ENCODE data around the gene SOX2. TPM values are rescaled to one million over a fixed set of nuclear protein-coding genes. Genes with fewer than 3 reads are reported as not detected.

Gene SOX2
- total RNA-seq, 1 donor from 2014 or later = 12.4 TPM

DNA sequence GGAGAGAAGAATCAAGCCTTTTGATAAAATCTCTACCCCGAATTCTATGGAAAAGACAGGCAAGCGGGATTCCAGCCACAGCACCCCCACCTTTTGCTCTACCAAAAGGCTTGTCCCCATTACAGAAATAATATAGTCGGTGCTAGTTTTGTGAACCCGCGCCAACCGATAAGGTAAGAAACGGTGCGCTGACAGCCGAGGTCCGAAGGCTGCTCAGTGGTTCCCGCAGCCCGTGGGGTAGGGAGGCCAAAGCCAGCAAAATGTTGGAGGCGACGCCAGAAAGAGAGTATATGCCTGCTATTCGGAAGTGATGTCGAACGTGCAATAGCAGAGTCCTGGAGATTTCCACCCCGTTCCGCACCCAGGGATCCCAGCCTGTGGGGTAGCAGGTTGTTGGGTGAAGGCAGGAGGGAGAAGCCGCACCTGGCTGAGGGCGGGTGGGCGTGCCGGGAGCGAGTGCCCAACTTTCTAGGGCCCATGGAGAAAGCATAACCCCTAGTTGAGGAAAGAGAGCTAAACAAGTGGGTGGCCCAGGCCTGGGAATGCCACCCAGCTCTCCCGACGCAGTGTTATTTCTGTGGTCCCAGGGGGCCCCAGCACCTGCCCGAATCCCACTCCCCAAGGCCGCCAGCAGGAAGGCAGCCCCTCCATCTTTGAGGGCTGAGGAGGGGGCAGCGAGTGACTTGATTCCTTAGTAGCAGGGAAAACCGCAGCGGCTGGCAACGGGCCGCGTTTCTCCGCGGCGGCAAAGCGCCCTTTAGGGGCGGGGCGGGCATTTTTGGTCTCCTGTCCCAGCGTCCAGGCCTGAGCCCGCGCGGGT is 7.9 kb upstream of the SOX2 start:
- DNase-seq (ENCODE audit: low spot score) (no peak), ATAC-seq (no peak)
- intact Hi-C loops (cut with DNase I) = no loop called here

GRCh38 chr3:181704421-181705085 is 7.2 kb upstream of the SOX2 start:
- intact Hi-C loops (cut with DNase I) = loop anchor here (5.0 kb wide), 1 partner anchor 988 kb away; no protein-coding TSS in a partner anchor
- no peak for DNase-seq (ENCODE audit: low spot score)

GRCh38 chr3:181705086-181705480 is 6.6 kb upstream of the SOX2 start:
- intact Hi-C loops (cut with DNase I) = loop anchor here (5.0 kb wide), 1 partner anchor 987 kb away; no protein-coding TSS in a partner anchor
- DNase-seq (ENCODE audit: low spot score) (no peak), ATAC-seq (no peak)

More at GRCh38 chr3:181704421-181705085, 7.2 kb upstream of the SOX2 start:
- no peak for ATAC-seq

DNA sequence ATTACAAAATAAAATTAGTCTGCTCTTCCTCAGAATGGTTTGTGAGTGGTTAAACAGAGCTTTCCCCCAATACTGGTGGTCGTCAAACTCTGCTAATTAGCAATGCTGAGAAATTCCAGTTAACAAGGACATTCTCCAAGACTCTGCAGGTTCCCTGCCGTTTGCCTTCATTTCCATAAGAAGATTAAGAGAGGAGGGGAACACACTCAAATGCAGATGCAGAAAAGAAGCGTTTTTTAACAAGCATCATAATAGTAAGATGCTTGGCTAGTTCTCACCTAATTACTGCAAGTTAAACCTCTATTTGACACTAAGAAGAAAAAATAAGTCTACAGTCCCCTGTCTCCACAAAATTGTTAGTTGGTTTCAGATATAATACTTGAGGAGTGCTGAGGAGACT is 3.7 kb upstream of the SOX2 start:
- intact Hi-C loops (cut with DNase I) = loop anchor here (5.0 kb wide), 1 partner anchor 984 kb away; no protein-coding TSS in a partner anchor
- DNase-seq (ENCODE audit: low spot score) = no peak
- ATAC-seq = no peak

DNA sequence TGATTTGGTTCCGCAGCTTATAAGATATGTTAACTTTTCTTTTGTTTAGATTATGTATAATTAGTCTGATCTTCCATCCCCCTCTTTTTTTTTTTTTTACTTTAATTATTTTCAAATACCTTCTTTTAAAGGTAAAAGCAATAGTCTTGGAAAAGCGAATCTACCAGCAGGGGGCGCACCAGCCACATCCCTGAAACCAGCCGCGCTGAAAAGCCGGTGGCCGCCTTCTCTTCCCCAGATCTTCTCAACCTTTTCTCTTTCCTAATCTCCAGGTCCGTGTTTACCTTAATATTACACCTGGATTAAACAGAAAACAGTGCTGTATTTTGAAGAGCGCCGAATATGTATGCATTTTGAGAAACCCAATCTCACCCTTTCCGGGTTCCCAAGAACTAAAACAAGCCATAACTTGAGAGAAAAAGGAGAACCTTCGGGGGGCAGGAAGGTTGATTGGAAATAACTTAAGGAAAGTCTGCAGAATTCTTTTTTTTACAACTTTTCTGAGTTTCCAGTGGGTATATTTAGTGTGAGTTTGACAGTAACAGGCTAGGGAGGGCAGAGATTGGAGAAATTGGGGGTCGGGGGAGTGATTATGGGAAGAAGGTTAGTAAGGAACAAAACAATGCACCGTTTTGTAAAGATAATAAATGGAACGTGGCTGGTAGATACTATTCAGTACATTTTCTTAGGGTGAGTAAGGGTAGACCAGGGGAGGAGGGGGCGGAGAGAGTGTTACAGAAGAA is 2.0 kb upstream of the SOX2 start:
- intact Hi-C loops (cut with DNase I) = loop anchor here (5.0 to 10.0 kb wide), 2 partner anchors 545 to 983 kb away; no protein-coding TSS in a partner anchor
- DNase-seq (ENCODE audit: low spot score) = peak; percentile 89
- peak; percentile 48 for ATAC-seq

DNA sequence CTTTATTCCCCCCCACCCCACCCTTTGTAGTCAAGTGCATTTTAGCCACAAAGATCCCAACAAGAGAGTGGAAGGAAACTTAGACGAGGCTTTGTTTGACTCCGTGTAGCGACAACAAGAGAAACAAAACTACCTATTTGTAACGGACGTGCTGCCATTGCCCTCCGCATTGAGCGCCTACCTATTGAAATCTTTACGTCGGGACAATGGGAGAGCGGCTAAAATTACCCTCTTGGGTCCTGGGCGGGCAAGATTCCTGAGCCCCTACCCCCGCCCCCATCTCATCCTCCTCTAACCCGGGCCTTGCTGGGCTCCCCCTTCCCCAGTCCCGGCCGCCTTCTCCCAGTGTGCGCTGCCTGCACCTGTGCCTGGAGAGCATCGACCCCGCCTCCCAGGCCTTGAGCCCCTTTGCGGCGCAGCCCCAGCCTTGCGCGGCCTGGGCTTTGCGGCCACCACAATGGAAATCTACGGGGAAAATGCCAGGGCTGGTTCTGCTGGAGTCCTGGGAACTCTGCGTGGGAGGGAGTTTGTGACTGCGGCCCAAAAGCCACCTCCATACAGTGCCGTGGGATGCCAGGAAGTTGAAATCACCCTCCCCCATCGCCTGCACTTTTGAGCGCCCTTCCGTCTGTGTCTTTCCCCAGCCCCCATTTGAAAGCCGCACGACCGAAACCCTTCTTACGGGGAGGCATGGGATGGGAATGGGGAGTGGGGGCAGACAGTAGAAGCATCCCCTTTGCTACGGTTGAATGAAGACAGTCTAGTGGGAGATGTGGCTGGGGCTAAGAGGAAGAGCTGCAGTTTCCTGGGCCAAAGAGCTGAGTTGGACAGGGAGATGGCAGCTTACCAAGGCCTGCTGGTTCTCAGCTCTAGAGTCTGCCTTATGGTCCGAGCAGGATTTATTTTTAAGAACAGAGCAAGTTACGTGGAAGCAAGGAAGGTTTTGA is 1.1 kb upstream of the SOX2 start:
- ATAC-seq = peak; percentile 36
- no peak for DNase-seq (ENCODE audit: low spot score)
- intact Hi-C loops (cut with DNase I) = loop anchor here (10.0 kb wide), 1 partner anchor 544 kb away; no protein-coding TSS in a partner anchor

DNA sequence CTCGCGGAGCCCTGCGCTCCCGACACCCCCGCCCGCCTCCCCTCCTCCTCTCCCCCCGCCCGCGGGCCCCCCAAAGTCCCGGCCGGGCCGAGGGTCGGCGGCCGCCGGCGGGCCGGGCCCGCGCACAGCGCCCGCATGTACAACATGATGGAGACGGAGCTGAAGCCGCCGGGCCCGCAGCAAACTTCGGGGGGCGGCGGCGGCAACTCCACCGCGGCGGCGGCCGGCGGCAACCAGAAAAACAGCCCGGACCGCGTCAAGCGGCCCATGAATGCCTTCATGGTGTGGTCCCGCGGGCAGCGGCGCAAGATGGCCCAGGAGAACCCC is 464 bp downstream of the SOX2 start:
- intact Hi-C loops (cut with DNase I) = loop anchor here (10.0 kb wide), 1 partner anchor 543 kb away; no protein-coding TSS in a partner anchor
- ATAC-seq (no peak), DNase-seq (ENCODE audit: low spot score) (no peak)

DNA sequence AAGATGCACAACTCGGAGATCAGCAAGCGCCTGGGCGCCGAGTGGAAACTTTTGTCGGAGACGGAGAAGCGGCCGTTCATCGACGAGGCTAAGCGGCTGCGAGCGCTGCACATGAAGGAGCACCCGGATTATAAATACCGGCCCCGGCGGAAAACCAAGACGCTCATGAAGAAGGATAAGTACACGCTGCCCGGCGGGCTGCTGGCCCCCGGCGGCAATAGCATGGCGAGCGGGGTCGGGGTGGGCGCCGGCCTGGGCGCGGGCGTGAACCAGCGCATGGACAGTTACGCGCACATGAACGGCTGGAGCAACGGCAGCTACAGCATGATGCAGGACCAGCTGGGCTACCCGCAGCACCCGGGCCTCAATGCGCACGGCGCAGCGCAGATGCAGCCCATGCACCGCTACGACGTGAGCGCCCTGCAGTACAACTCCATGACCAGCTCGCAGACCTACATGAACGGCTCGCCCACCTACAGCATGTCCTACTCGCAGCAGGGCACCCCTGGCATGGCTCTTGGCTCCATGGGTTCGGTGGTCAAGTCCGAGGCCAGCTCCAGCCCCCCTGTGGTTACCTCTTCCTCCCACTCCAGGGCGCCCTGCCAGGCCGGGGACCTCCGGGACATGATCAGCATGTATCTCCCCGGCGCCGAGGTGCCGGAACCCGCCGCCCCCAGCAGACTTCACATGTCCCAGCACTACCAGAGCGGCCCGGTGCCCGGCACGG is 991 bp downstream of the SOX2 start:
- DNase-seq (ENCODE audit: low spot score) (no peak), ATAC-seq (peak; percentile 33)
- intact Hi-C loops (cut with DNase I) = loop anchor here (10.0 kb wide), 1 partner anchor 542 kb away; no protein-coding TSS in a partner anchor

GRCh38 chr3:181713280-181713647 is 1.5 kb downstream of the SOX2 start:
- DNase-seq (ENCODE audit: low spot score) = no peak
- intact Hi-C loops (cut with DNase I) = loop anchor here (10.0 kb wide), 1 partner anchor 542 kb away; no protein-coding TSS in a partner anchor
- no peak for ATAC-seq

DNA sequence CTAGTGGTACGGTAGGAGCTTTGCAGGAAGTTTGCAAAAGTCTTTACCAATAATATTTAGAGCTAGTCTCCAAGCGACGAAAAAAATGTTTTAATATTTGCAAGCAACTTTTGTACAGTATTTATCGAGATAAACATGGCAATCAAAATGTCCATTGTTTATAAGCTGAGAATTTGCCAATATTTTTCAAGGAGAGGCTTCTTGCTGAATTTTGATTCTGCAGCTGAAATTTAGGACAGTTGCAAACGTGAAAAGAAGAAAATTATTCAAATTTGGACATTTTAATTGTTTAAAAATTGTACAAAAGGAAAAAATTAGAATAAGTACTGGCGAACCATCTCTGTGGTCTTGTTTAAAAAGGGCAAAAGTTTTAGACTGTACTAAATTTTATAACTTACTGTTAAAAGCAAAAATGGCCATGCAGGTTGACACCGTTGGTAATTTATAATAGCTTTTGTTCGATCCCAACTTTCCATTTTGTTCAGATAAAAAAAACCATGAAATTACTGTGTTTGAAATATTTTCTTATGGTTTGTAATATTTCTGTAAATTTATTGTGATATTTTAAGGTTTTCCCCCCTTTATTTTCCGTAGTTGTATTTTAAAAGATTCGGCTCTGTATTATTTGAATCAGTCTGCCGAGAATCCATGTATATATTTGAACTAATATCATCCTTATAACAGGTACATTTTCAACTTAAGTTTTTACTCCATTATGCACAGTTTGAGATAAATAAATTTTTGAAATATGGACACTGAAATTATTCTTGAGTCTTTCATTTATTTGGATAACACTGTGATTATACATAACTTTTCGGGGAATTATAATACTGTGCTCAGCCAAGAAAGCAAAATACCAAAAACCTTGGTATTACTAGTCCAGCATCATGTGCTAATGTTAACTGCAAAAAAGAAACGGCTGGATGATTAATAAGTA is 2.2 kb downstream of the SOX2 start:
- no peak for ATAC-seq
- no peak for DNase-seq (ENCODE audit: low spot score)
- intact Hi-C loops (cut with DNase I) = loop anchor here (10.0 kb wide), 1 partner anchor 541 kb away; no protein-coding TSS in a partner anchor

DNA sequence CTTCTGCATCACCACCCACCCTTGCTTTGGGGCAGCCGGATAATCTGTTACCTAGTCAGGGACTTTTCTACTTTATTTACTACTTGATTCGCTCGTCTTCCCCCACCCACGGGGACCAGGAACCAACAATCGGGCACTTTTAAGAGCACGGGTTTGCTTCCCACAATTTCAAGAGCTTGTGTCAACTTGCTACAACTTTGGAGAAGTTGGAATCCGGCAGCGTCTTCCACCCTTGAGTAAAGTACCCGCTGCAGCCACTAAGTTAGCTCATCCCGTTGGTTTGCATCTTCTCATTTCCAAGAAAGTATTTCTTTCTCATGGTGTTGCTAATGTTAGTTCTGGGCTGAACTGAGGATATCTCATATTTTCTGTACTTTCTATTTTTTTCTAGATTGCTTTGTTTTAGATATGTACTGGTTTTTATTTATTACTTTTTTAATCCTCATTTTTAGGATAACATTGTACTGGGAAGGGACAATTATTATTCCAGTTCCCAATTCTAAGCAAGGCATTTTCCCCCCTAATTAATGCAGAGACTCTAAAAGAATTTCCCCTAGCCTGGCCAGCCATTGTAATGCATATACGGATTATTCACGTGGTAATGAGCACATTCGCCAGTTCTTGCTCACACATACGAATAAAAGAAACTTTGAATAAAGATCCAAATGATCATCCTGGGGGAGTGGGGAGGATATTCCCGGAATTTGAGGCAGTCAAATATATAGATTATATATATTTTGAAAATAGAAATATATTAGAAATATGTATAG is 4.0 kb downstream of the SOX2 start:
- ATAC-seq (no peak), DNase-seq (ENCODE audit: low spot score) (no peak)
- intact Hi-C loops (cut with DNase I) = loop anchor here (10.0 kb wide), 1 partner anchor 539 kb away; no protein-coding TSS in a partner anchor

DNA sequence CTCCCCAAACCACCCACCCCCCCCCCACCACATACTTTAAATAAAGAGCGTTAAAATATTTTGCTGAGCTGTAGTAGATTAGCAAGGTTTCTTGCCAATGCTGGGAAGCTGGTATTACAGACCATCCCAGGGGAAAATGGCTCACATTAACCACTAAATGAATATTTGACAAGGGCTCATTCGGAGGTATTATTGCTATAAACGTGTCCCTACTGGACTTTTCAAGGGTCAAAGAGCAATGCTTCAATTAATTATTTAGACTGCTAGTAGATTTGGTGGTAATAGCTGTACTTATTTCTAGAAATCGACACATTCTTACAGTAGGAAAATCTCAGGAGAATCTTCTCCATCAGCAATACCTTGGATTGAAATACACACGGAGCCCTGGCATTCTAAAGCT is 5.2 kb downstream of the SOX2 start:
- no peak for ATAC-seq
- no peak for DNase-seq (ENCODE audit: low spot score)
- intact Hi-C loops (cut with DNase I) = loop anchor here (10.0 kb wide), 1 partner anchor 538 kb away; no protein-coding TSS in a partner anchor

DNA sequence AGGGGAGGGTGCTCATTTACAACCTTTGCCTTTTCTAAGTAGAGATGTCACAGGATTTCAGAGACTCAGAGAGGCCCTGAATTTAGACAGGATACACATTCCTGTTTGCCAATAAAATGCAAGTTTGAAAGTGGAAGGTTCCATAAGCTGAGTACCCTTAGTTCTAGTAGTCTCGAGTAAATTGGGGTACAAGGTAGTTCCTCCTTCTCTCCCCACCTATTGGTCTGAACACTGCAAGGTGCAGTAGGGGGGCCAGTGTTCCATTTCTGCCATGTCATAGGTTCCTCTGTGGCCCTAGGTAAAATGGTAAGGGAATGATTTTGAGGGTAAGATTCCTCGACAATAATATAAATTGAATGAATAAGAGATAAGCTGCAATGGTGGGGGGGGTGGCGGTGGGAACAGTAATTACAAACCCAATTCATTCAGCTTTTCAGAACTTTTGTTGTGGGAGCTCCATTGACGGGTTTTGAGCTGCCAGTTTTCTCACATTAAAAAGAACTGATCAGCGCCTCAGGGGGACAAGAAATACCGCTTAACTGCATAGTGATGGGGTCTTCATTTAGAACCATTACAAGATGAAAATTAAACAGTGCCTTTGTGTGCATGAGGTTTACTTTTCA is 5.9 kb downstream of the SOX2 start:
- ATAC-seq = no peak
- intact Hi-C loops (cut with DNase I) = loop anchor here (10.0 kb wide), 1 partner anchor 537 kb away; no protein-coding TSS in a partner anchor
- no peak for DNase-seq (ENCODE audit: low spot score)

GRCh38 chr3:181718369-181718768 is 6.6 kb downstream of the SOX2 start:
- intact Hi-C loops (cut with DNase I) = loop anchor here (10.0 kb wide), 1 partner anchor 536 kb away; no protein-coding TSS in a partner anchor
- no peak for ATAC-seq
- DNase-seq (ENCODE audit: low spot score) = no peak

Data from sciatic nerve (tissue), 2 donors.